Upper lobe of left lung (tissue), 4 donors: ENCODE results near the gene KRT23.

Experiments
- POLR2AphosphoS5 ChIP-seq, 2 donors: sonication (generic); formaldehyde crosslinking; IDR thresholded peaks; one replicate each; pipeline ENCODE4 v1.5.1; 2017; ENCODE audit warnings: antibody characterized with exemption in 2 of 2
- TF ChIP-seq, protein P1 (sequence below), 6 experiments: fragments of 450-650 bp in 4 of 6; fragments of 200-600 bp in 2 of 6; sonication (generic) in 2 of 6; IDR thresholded peaks; one replicate each; pipeline ENCODE4 v1.5.1; 2016 to 2019; ENCODE audit warnings: antibody characterized with exemption in 6 of 6

DNA sequence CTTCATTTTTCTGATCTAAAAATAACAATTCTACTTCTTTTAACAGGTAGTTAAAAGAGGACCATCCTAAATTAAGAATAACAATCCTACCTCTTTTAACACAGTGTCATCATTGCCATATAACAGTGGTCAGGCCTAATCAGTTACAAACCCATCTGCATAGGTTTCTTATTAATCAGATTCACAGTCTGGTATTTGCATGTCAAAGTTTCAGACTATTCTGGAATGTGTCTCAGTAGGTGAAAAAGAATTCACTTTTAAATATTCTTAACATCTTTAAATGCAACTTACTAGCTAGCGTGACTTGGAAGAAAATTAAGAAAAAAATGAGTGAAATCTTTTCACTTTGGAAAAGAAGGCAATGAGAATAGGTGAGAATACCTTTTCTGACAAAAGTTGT is 63.6 kb downstream of the KRT23 start:
- no peak for TF ChIP-seq POLR2AphosphoS5 (IDR thresholded peaks at IDR 0.05)
- TF ChIP-seq, protein P1, sequence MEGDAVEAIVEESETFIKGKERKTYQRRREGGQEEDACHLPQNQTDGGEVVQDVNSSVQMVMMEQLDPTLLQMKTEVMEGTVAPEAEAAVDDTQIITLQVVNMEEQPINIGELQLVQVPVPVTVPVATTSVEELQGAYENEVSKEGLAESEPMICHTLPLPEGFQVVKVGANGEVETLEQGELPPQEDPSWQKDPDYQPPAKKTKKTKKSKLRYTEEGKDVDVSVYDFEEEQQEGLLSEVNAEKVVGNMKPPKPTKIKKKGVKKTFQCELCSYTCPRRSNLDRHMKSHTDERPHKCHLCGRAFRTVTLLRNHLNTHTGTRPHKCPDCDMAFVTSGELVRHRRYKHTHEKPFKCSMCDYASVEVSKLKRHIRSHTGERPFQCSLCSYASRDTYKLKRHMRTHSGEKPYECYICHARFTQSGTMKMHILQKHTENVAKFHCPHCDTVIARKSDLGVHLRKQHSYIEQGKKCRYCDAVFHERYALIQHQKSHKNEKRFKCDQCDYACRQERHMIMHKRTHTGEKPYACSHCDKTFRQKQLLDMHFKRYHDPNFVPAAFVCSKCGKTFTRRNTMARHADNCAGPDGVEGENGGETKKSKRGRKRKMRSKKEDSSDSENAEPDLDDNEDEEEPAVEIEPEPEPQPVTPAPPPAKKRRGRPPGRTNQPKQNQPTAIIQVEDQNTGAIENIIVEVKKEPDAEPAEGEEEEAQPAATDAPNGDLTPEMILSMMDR (IDR thresholded peaks at IDR 0.05), result no peak
